ENCODE results near the gene KRTAP10-3.

KRTAP10-3 gene

GRCh38 chr21:44508711-44509445, 49.7 kb downstream of the KRTAP10-3 start:
- Histone ChIP-seq H3K36me3 (ENCODE audit: control insufficient read depth in 2 of 2, insufficient read depth in 1 of 2, low read length in 2 of 2) (no peaks in the 10 kb centered on the region), H3K4me1 (ENCODE audit: control insufficient read depth, insufficient read depth, low read length) (no peaks in the 10 kb centered on the region; the same call in 1 of the 2 replicates), H3K9me3 (ENCODE audit: control insufficient read depth, insufficient read depth, low read depth, low read length) (no peaks in the 10 kb centered on the region), H3K27ac (ENCODE audit: extremely low read depth, low read depth, low read length) (no peak overlapping the region), H3K4me3 (ENCODE audit: low read depth, low read length) (no peak overlapping the region)
- POLR2A ChIA-PET: no interaction called here
- CTCF ChIA-PET: interaction anchor here (0.5 to 3.5 kb wide), 6 partner anchors 13 to 1056 kb away, joined by 3 to 17 read pairs (median 8); no protein-coding TSS in a partner anchor
- no peak for TF ChIP-seq ZNF785 (tag by site-specific recombination; IDR thresholded peaks at IDR 0.05)
- no peak for TF ChIP-seq ZNF391 (tag by site-specific recombination; IDR thresholded peaks at IDR 0.05; ENCODE audit: borderline replicate concordance, low read depth)
- no peak for TF ChIP-seq GLIS2 (tag by site-specific recombination; IDR thresholded peaks at IDR 0.05)
- TF ChIP-seq ZNF776 (tag by site-specific recombination; IDR thresholded peaks at IDR 0.05; ENCODE audit: borderline replicate concordance): no peak
- TF ChIP-seq GLI2 (tag by site-specific recombination; IDR thresholded peaks at IDR 0.05; ENCODE audit: borderline replicate concordance, low read depth): no peak
- no peak for TF ChIP-seq ZSCAN30 (tag by site-specific recombination; IDR thresholded peaks at IDR 0.05)
- no peak for TF ChIP-seq ZNF302 (tag by site-specific recombination; IDR thresholded peaks at IDR 0.05; ENCODE audit: low read depth)
- TF ChIP-seq ZNF223 (tag by site-specific recombination; IDR thresholded peaks at IDR 0.05): no peak
- TF ChIP-seq, protein P1, sequence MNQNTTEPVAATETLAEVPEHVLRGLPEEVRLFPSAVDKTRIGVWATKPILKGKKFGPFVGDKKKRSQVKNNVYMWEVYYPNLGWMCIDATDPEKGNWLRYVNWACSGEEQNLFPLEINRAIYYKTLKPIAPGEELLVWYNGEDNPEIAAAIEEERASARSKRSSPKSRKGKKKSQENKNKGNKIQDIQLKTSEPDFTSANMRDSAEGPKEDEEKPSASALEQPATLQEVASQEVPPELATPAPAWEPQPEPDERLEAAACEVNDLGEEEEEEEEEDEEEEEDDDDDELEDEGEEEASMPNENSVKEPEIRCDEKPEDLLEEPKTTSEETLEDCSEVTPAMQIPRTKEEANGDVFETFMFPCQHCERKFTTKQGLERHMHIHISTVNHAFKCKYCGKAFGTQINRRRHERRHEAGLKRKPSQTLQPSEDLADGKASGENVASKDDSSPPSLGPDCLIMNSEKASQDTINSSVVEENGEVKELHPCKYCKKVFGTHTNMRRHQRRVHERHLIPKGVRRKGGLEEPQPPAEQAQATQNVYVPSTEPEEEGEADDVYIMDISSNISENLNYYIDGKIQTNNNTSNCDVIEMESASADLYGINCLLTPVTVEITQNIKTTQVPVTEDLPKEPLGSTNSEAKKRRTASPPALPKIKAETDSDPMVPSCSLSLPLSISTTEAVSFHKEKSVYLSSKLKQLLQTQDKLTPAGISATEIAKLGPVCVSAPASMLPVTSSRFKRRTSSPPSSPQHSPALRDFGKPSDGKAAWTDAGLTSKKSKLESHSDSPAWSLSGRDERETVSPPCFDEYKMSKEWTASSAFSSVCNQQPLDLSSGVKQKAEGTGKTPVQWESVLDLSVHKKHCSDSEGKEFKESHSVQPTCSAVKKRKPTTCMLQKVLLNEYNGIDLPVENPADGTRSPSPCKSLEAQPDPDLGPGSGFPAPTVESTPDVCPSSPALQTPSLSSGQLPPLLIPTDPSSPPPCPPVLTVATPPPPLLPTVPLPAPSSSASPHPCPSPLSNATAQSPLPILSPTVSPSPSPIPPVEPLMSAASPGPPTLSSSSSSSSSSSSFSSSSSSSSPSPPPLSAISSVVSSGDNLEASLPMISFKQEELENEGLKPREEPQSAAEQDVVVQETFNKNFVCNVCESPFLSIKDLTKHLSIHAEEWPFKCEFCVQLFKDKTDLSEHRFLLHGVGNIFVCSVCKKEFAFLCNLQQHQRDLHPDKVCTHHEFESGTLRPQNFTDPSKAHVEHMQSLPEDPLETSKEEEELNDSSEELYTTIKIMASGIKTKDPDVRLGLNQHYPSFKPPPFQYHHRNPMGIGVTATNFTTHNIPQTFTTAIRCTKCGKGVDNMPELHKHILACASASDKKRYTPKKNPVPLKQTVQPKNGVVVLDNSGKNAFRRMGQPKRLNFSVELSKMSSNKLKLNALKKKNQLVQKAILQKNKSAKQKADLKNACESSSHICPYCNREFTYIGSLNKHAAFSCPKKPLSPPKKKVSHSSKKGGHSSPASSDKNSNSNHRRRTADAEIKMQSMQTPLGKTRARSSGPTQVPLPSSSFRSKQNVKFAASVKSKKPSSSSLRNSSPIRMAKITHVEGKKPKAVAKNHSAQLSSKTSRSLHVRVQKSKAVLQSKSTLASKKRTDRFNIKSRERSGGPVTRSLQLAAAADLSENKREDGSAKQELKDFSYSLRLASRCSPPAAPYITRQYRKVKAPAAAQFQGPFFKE (tag by site-specific recombination; IDR thresholded peaks at IDR 0.05; ENCODE audit: borderline replicate concordance): no peak
- TF ChIP-seq ZNF280C (tag by site-specific recombination; IDR thresholded peaks at IDR 0.05): no peak
- no peak for TF ChIP-seq ZNF561 (tag by site-specific recombination; IDR thresholded peaks at IDR 0.05; ENCODE audit: borderline replicate concordance)
- TF ChIP-seq ZNF433 (tag by site-specific recombination; IDR thresholded peaks at IDR 0.05; ENCODE audit: low read depth): no peak
- TF ChIP-seq HIC1 (tag by site-specific recombination; IDR thresholded peaks at IDR 0.05): no peak
- TF ChIP-seq ELK4 (IDR thresholded peaks at IDR 0.05; ENCODE audit: borderline replicate concordance, low read depth, low read length): no peak
- TF ChIP-seq ZNF114 (tag by site-specific recombination; IDR thresholded peaks at IDR 0.05): no peak
- no peak for TF ChIP-seq WT1 (tag by site-specific recombination; IDR thresholded peaks at IDR 0.05)
- no peak for TF ChIP-seq REST (tag by site-specific recombination; IDR thresholded peaks at IDR 0.05)
- no peak for TF ChIP-seq ZNF311 (tag by site-specific recombination; IDR thresholded peaks at IDR 0.05; ENCODE audit: borderline replicate concordance)
- no peak for TF ChIP-seq ZNF274 (IDR thresholded peaks at IDR 0.05; ENCODE audit: low read length)
- no peak for TF ChIP-seq ZNF274 (tag by site-specific recombination; IDR thresholded peaks at IDR 0.05; ENCODE audit: borderline replicate concordance)
